PFSK-1 (cell line): ENCODE data around the gene TRPM3.

Source experiments
- FOXP2 ChIP-seq: optimal IDR thresholded peaks from 2 replicates; pipeline ENCODE3; 2011; ENCODE audit warnings: borderline replicate concordance, control low read depth, inconsistent platforms; ENCODE audit not compliant: insufficient read depth; ENCODE audit errors: extremely low read length, extremely low read depth
- POLR2AphosphoS5 ChIP-seq: IDR thresholded peaks from 2 replicates; pipeline ENCODE4 v1.6.1; 2012; ENCODE audit warnings: low read depth, mild to moderate bottlenecking, control low read depth, low read length, moderate library complexity
- SIN3A ChIP-seq: IDR thresholded peaks from 2 replicates; pipeline ENCODE4 v1.6.1; 2012; ENCODE audit warnings: mild to moderate bottlenecking, low read length, moderate library complexity, borderline replicate concordance; ENCODE audit not compliant: insufficient read depth
- TAF1 ChIP-seq: IDR thresholded peaks from 2 replicates; pipeline ENCODE4 v1.6.1; 2012; ENCODE audit warnings: low read length, control low read depth, borderline replicate concordance; ENCODE audit not compliant: insufficient read depth
- TF ChIP-seq, protein P1 (sequence below), 2 experiments: IDR thresholded peaks; 2 replicates each; pipeline versions ENCODE4 v1.6.1 to v1.8.0; 2011 to 2012; ENCODE audit warnings: low read depth in 2 of 2, low read length in 2 of 2, control low read depth in 1 of 2, inconsistent platforms in 1 of 2, mild to moderate bottlenecking in 1 of 2, moderate library complexity in 1 of 2; ENCODE audit not compliant: insufficient read depth in 1 of 2

The TRPM3 gene

DNA sequence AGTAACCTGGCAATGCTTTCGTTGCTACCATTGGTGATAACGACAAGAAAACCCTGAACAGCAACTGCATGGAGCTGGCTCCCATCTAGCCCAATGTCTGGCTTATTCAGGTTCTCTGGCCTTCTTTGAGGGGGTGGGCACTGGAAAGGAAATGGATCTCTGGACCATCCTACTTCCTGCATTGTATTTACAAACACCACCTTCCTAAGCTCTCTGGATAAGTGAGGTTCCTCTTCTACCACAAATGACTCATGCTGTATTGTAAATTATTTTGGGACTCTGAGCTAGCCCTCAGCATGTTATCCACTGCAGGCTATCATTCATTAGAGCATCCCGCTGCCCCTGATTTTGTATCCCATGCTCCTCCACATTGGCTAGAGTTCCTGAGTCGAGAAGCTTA, 570.0 kb downstream of the TRPM3 start:
- TF ChIP-seq, protein P1, sequence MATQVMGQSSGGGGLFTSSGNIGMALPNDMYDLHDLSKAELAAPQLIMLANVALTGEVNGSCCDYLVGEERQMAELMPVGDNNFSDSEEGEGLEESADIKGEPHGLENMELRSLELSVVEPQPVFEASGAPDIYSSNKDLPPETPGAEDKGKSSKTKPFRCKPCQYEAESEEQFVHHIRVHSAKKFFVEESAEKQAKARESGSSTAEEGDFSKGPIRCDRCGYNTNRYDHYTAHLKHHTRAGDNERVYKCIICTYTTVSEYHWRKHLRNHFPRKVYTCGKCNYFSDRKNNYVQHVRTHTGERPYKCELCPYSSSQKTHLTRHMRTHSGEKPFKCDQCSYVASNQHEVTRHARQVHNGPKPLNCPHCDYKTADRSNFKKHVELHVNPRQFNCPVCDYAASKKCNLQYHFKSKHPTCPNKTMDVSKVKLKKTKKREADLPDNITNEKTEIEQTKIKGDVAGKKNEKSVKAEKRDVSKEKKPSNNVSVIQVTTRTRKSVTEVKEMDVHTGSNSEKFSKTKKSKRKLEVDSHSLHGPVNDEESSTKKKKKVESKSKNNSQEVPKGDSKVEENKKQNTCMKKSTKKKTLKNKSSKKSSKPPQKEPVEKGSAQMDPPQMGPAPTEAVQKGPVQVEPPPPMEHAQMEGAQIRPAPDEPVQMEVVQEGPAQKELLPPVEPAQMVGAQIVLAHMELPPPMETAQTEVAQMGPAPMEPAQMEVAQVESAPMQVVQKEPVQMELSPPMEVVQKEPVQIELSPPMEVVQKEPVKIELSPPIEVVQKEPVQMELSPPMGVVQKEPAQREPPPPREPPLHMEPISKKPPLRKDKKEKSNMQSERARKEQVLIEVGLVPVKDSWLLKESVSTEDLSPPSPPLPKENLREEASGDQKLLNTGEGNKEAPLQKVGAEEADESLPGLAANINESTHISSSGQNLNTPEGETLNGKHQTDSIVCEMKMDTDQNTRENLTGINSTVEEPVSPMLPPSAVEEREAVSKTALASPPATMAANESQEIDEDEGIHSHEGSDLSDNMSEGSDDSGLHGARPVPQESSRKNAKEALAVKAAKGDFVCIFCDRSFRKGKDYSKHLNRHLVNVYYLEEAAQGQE (IDR thresholded peaks at IDR 0.05; ENCODE audit: insufficient read depth in 1 of 2, low read depth in 2 of 2, low read length in 2 of 2): no peak
- TF ChIP-seq TAF1 (no peak), FOXP2 (no peak), POLR2AphosphoS5 (no peak), SIN3A (no peak)

DNA sequence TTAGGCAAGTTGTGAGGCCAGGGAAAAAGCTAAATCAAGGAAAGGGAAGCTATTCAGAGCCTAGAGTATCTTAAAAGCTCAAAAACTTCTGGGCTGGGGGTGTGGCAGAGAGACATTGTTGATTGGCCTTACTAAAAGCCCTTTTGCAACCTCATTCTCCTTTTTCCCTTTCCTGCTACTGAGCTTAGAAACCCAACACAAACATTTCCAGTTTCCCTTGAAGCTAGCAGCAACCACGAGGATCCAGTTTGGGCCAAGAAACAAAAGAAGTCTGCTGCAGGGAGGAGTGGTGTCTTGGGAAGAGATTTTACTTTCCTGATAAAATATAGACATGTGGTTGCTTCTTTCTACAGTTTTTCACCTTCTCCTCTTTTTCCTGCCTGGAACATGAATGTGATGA, 571.5 kb downstream of the TRPM3 start:
- no peak for TF ChIP-seq TAF1
- no peak for TF ChIP-seq POLR2AphosphoS5
- TF ChIP-seq, protein P1 (IDR thresholded peaks at IDR 0.05; ENCODE audit: insufficient read depth in 1 of 2, low read depth in 2 of 2, low read length in 2 of 2): no peak
- TF ChIP-seq SIN3A: no peak
- no peak for TF ChIP-seq FOXP2

DNA sequence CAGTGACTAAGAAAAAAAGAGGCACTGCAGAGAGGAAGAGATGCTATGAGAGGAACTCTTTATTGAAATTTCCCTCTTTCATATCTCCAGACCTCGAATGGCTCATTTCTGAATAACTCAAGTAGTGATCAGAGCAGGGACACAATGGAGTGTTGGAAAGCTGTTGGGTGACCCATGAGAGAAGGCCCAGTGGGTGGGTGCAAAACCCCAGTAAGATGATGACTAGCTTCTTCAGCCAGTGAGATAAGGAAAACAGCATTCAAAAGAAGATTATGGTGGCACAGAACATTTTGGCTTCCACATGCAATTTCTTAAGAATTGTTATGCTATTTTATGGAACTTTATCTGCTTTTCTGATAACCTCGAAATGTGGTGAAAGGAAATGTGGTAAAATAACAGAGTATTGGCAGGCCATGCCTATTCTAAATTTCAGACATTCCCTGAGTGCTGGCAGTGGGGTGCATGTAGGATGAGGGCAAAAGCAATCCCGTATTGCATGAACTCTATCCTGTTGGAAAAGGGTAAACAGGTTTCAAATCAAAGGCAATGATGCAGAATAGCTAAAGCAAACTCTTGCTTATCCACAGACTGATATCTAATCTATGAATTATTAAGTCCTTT, 579.0 kb downstream of the TRPM3 start:
- TF ChIP-seq FOXP2: no peak
- no peak for TF ChIP-seq TAF1
- TF ChIP-seq, protein P1 (IDR thresholded peaks at IDR 0.05; ENCODE audit: insufficient read depth in 1 of 2, low read depth in 2 of 2, low read length in 2 of 2): no peak
- no peak for TF ChIP-seq POLR2AphosphoS5
- TF ChIP-seq SIN3A: no peak

DNA sequence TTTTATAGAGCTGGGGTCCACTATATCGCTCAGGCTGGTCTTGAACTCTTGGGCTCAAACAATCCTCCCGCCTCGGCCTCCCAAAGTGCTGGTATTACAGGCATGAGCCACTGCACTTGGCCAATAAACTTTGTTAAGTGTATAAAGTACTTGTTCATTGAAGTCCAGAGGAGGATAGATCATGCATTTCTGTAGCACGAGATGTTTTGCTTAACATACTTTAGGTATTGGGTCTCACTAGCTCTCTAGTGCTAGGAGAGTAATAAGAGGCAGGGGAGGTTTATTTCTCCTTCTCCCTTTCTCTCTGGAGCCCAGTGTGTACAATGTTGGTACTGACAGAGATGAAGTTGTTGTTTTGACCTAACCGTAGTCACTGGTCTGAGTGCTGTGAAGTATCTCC, 581.4 kb downstream of the TRPM3 start:
- TF ChIP-seq SIN3A (no peak), POLR2AphosphoS5 (no peak), FOXP2 (no peak), TAF1 (no peak)
- TF ChIP-seq, protein P1 (IDR thresholded peaks at IDR 0.05; ENCODE audit: insufficient read depth in 1 of 2, low read depth in 2 of 2, low read length in 2 of 2): no peak

DNA sequence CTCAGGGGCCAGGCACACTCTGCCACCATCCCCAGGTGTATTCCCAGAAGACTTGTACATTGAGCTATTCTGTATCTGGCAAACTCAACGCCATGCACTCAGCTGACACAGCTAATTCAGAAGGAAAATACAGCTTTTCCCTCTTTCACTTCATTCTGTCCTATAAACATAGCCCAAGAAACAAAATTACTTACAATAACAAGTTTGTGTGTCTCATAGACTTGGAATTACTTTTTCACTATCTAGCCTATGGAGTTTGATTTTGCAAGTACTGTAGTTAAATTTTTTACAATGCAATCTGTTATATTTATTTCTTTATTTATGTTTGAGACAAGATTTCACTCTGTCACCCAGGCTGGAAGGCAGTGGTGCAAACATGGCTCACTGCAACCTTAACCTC, 581.9 kb downstream of the TRPM3 start:
- TF ChIP-seq, protein P1 (IDR thresholded peaks at IDR 0.05; ENCODE audit: insufficient read depth in 1 of 2, low read depth in 2 of 2, low read length in 2 of 2): no peak
- TF ChIP-seq TAF1 (no peak), SIN3A (no peak), FOXP2 (no peak), POLR2AphosphoS5 (no peak)
